CD8-positive, alpha-beta memory T cell (primary cell): ENCODE results near the gene ETFB. TPM values are rescaled to one million over a fixed set of nuclear protein-coding genes. Genes with fewer than 3 reads are reported as not detected.

ENCODE experiments used
- CTCF ChIA-PET: fragments of 350-600 bp; sonication (Branson Sonifier 250); formaldehyde crosslinking; loops from one replicate; lab custom pipeline; 2021; ENCODE audit warnings: antibody characterized with exemption; lab: Charles Lee
- POLR2A ChIA-PET: fragments of 350-600 bp; sonication (Branson Sonifier 250); formaldehyde crosslinking; loops from one replicate; lab custom pipeline; 2021; ENCODE audit warnings: antibody characterized with exemption; lab: Charles Lee
- DNase-seq, 5 donors: peaks; one replicate each; pipeline versions ENCODE4 v3.0.0 to v3.0.0-alpha.2; 2020 to 2022; ENCODE audit warnings: mixed read lengths in 1 of 5
- H3K27ac ChIP-seq: one replicate; pipeline ENCODE4 v1.7.0; 2013; ENCODE audit warnings: low read depth, mild to moderate bottlenecking, low read length, moderate library complexity
- H3K27me3 ChIP-seq: 2 replicates; pipeline ENCODE4 v1.7.0; 2013; ENCODE audit warnings: low read length, mild to moderate bottlenecking; ENCODE audit not compliant: insufficient read depth, poor library complexity, severe bottlenecking
- H3K36me3 ChIP-seq: 2 replicates; pipeline ENCODE4 v1.7.0; 2013; ENCODE audit warnings: mild to moderate bottlenecking, low read length, moderate library complexity; ENCODE audit not compliant: insufficient read depth
- H3K4me1 ChIP-seq: 2 replicates; pipeline ENCODE4 v1.7.0; 2013; ENCODE audit warnings: mild to moderate bottlenecking, low read length, moderate library complexity; ENCODE audit not compliant: insufficient read depth
- H3K4me3 ChIP-seq: 2 replicates; pipeline ENCODE4 v1.7.0; 2013; ENCODE audit warnings: mild to moderate bottlenecking, low read length
- H3K9me3 ChIP-seq: 2 replicates; pipeline ENCODE4 v1.7.0; 2013; ENCODE audit warnings: mild to moderate bottlenecking, low read length
- H3K27ac Mint-ChIP-seq, 8 donors: one replicate each; pipeline ENCODE4 v1.8.0; 2020 to 2021; ENCODE audit warnings: mixed read lengths in 8 of 8, mild to moderate bottlenecking in 6 of 8, inconsistent platforms in 3 of 8, moderate library complexity in 3 of 8
- H3K27me3 Mint-ChIP-seq, 2 donors: one replicate each; pipeline ENCODE4 v1.8.0; 2020 to 2021; ENCODE audit warnings: mixed read lengths in 2 of 2, mild to moderate bottlenecking in 1 of 2, moderate library complexity in 1 of 2
- H3K36me3 Mint-ChIP-seq, 3 donors: one replicate each; pipeline ENCODE4 v1.8.0; 2020 to 2021; ENCODE audit warnings: mixed read lengths in 3 of 3, inconsistent platforms in 1 of 3, mild to moderate bottlenecking in 1 of 3
- H3K4me1 Mint-ChIP-seq, 3 donors: one replicate each; pipeline ENCODE4 v1.8.0; 2020 to 2021; ENCODE audit warnings: mixed read lengths in 3 of 3, inconsistent platforms in 1 of 3, mild to moderate bottlenecking in 1 of 3
- H3K4me3 Mint-ChIP-seq, 7 donors: one replicate each; pipeline ENCODE4 v1.8.0; 2020 to 2021; ENCODE audit warnings: mixed read lengths in 7 of 7, mild to moderate bottlenecking in 6 of 7, moderate library complexity in 4 of 7, inconsistent platforms in 2 of 7
- H3K9me3 Mint-ChIP-seq, 5 donors: one replicate each; pipeline ENCODE4 v1.8.0; 2020 to 2022; ENCODE audit warnings: mixed read lengths in 5 of 5, mild to moderate bottlenecking in 3 of 5, moderate library complexity in 2 of 5, inconsistent platforms in 1 of 5
- polyA plus RNA-seq: library from polyadenylated mRNA; unstranded; fragments of 300-500 nt; fragmentation: Illumina TruSeq; gene quantifications from one replicate; pipeline ENCODE4 v1.2.3, GENCODE V29; 2021
- total RNA-seq, 2 experiments: library from RNA; stranded (reverse); gene quantifications; one replicate each; pipeline ENCODE4 v1.2.3, GENCODE V29; 2021

The ETFB gene
- total and polyA plus RNA-seq, 3 experiments from 2014 or later, result 80.0 to 124 (median 122) TPM

DNA sequence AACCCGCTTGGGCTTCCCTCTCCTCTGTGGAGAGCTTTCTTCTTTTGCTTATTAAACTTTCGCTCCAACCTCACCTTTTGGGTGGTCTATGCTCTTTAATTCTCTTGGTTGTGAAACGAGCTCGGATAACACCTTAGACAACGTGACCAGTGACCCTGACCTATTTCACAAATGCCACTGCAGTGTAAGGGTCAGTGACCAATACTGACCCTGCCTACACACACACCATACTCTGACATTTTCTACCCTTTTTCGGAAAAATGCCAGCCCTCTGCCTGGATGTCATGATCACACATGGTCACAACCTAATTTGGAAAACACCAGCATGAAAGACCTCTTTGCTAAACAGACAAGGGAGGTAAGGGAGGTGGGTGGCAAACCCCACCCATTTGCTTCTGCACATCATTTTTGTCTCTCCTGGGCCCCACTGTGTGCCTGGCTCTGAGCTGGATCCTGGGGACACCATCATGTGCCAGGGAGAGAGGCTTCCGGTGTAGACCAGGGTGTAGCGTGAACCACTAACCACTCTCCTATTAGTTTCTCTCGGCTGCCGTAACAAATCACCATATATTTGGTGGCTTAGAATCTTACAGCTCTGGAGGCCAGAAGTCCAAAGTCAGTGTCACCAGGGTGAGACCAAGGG, 9.9 kb downstream of the ETFB start:
- peaks cover 13% of the 10 kb centered on the region for H3K4me1 ChIP-seq
- Mint-ChIP-seq H3K9me3 (no peaks in the 10 kb centered on the region), H3K27me3 (peaks cover 0 to 1% of the 10 kb centered on the region in 2 donors), H3K4me3 (no peak overlapping the region), H3K4me1 (peaks cover 8 to 31% (median 21%) of the 10 kb centered on the region in 3 donors), H3K27ac (peak overlapping the region in 1 of 8 donors; percentile 35), H3K36me3 (peaks cover 3 to 23% (median 8%) of the 10 kb centered on the region in 3 donors)
- H3K36me3 ChIP-seq, result peaks cover 3% of the 10 kb centered on the region
- CTCF ChIA-PET, result no interaction called here
- no peak for DNase-seq
- no peak overlapping the region for H3K4me3 ChIP-seq
- H3K9me3 ChIP-seq, result no peaks in the 10 kb centered on the region
- POLR2A ChIA-PET, result no interaction called here
- H3K27me3 ChIP-seq, result no peaks in the 10 kb centered on the region
- no peak overlapping the region for H3K27ac ChIP-seq

DNA sequence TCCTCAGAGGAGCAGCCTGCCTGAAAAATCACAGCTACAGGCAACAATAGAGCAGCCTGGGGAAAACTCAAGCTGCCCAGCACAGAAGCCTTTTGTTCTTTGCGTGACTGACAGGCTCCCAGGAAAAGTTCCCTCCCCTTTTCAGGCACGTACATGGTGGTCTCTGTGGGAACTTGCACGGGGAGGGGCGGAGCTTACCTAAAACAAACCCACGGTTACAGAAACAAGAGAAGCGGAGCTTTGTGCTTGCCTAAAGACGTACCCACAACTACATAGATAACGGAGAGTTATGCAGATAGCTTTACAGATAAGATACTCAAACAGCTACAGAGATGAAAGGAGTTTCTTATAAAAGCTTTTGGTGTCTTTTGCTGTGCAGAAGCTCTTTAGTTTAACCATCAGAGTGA, 11.4 kb downstream of the ETFB start:
- POLR2A ChIA-PET, result no interaction called here
- no peak overlapping the region for H3K4me3 ChIP-seq
- Mint-ChIP-seq H3K27ac (peak overlapping the region in 6 of 8 donors; percentile 38 to 90 (median 66)), H3K4me3 (peak overlapping the region in 3 of 7 donors; percentile 15 to 64 (median 25)), H3K27me3 (peaks cover 0 to 1% of the 10 kb centered on the region in 2 donors), H3K4me1 (peaks cover 8 to 24% (median 21%) of the 10 kb centered on the region in 3 donors), H3K9me3 (no peaks in the 10 kb centered on the region), H3K36me3 (peaks cover 3 to 37% (median 8%) of the 10 kb centered on the region in 3 donors)
- H3K4me1 ChIP-seq, result peaks cover 13% of the 10 kb centered on the region
- H3K27me3 ChIP-seq, result no peaks in the 10 kb centered on the region
- H3K27ac ChIP-seq, result no peak overlapping the region
- CTCF ChIA-PET, result interaction anchor here (1.1 to 1.5 kb wide), 2 partner anchors 15 to 41 kb away, joined by 3 to 4 read pairs; no protein-coding TSS in a partner anchor
- no peaks in the 10 kb centered on the region for H3K9me3 ChIP-seq
- DNase-seq, result peak in 3 of 5 donors; percentile 13 to 75 (median 38)
- peaks cover 9% of the 10 kb centered on the region for H3K36me3 ChIP-seq

DNA sequence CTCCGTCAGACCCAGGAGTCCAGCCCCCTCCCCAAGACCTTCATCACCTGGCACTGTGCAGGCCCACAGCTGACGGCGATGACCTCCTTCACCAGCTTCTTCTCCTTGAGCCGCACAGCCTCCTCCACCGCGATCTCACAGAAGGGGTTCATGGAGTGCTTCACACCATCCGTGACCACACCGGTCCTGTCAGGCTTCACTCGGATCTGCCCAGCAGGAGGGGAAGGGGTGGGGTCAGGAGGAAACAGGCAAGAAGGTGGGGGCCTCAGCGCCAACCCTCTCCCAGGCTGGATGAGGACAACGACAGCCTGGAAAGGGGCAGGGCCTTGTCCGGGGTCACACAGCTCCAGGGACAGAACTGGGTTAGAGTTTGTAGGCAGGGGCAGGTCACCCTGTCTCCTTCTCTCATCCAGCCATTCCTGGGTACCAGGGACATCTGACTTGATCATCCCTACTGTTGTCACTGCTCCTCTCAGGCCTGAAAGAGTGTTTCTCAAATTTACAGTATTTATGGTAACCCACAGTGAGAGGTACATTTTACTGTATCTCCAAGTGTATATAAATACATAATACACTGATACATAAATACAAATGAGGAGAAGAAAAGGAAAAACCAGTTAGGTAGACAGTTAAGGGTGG, 12.0 kb downstream of the ETFB start:
- ChIA-PET CTCF (interaction anchor here (1.1 to 1.5 kb wide), 2 partner anchors 15 to 42 kb away, joined by 3 to 4 read pairs; no protein-coding TSS in a partner anchor), POLR2A (no interaction called here)
- peak overlapping the region in 4 of 8 donors; percentile 17 to 90 (median 44) for H3K27ac Mint-ChIP-seq
- H3K9me3 Mint-ChIP-seq, result no peaks in the 10 kb centered on the region
- Histone ChIP-seq H3K27ac (no peak overlapping the region), H3K4me3 (no peak overlapping the region), H3K4me1 (peaks cover 13% of the 10 kb centered on the region), H3K27me3 (no peaks in the 10 kb centered on the region), H3K36me3 (peaks cover 9% of the 10 kb centered on the region), H3K9me3 (no peaks in the 10 kb centered on the region)
- peaks cover 3 to 35% (median 8%) of the 10 kb centered on the region in 3 donors for H3K36me3 Mint-ChIP-seq
- H3K4me1 Mint-ChIP-seq, result peaks cover 8 to 21% (median 20%) of the 10 kb centered on the region in 3 donors
- H3K4me3 Mint-ChIP-seq, result no peak overlapping the region
- H3K27me3 Mint-ChIP-seq, result peaks cover 0 to 1% of the 10 kb centered on the region in 2 donors
- DNase-seq, result peak in 1 of 5 donors; percentile 30

DNA sequence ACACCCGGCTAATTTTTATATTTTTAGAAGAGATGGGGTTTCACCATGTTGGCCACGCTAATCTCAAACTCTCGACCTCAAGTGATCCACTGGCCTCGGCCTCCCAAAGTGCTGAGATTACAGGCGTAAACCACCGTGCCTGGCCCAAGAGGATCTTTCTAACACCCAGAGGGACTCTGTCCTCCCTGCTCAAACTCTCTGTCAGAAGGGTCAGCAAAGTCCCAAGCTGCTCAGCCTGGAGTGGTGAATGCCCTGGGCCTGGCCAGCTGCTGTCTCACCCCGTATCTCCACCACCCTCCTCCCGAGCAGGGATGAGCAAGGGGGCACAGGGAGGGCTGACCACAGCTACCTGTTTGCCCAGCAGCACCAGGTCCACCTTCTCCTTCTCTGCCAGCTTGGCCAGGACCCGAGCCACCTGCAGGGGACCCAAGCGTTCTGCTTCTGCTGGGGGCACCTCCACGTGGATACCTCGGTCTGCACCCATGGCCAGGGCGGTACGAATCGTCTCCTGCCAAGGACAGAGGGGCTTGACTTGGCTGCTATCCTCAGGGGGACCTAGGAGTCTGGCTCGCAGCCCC, 13.3 kb downstream of the ETFB start:
- Mint-ChIP-seq H3K27me3 (no peaks in the 10 kb centered on the region), H3K9me3 (no peaks in the 10 kb centered on the region), H3K4me3 (no peak overlapping the region), H3K27ac (peak overlapping the region in 2 of 8 donors; percentile 72 to 93), H3K4me1 (peaks cover 8 to 21% (median 20%) of the 10 kb centered on the region in 3 donors), H3K36me3 (peaks cover 3 to 42% (median 8%) of the 10 kb centered on the region in 3 donors)
- Histone ChIP-seq H3K27me3 (no peaks in the 10 kb centered on the region), H3K4me3 (no peak overlapping the region), H3K27ac (no peak overlapping the region), H3K9me3 (no peaks in the 10 kb centered on the region), H3K4me1 (peaks cover 13% of the 10 kb centered on the region), H3K36me3 (peaks cover 9% of the 10 kb centered on the region)
- ChIA-PET POLR2A (no interaction called here), CTCF (no interaction called here)
- DNase-seq, result peak in 1 of 5 donors; percentile 44

DNA sequence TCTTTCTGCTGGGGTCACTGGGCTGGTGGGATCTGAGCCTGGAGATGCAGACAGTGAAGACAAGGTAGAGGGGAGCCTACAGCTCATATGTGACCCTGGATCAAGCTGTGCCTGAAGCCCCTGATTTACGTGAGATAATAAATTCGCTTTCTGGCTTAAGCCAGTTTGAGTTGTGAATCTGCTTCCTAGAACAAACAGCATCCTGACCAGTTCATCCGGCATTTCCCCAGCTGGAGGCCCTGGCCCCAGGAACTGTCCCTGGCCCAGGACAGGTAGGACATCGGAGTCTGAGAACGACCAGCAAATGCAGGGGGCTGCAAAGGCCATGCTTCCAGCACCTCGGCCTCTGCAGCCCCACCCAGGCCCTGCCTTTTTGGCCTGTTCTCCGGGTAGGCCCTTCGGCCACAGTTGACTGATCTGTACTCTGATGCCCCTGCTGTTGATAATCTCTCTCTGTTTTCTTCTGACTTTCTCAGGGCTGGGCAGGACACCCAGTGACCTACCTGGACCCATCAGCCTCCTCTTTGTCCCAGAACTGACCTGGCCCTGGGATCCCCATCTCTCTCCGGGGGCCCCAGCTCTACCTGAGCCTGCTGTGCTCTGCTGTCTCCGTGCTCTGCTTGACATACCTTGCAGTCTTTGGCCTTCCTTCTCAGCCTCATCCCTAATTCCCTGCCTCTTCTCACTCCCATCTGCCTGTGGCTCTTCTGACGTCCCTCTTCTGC, 14.8 kb downstream of the ETFB start:
- H3K36me3 Mint-ChIP-seq, result peaks cover 6 to 56% (median 8%) of the 10 kb centered on the region in 3 donors
- Histone ChIP-seq H3K4me3 (no peak overlapping the region), H3K4me1 (peaks cover 13% of the 10 kb centered on the region), H3K9me3 (no peaks in the 10 kb centered on the region), H3K36me3 (peaks cover 9% of the 10 kb centered on the region), H3K27ac (peak overlapping the region; percentile 68), H3K27me3 (no peaks in the 10 kb centered on the region)
- peak overlapping the region in 3 of 8 donors; percentile 21 to 72 (median 23) for H3K27ac Mint-ChIP-seq
- peaks cover 8 to 18% (median 17%) of the 10 kb centered on the region in 3 donors for H3K4me1 Mint-ChIP-seq
- H3K27me3 Mint-ChIP-seq, result no peaks in the 10 kb centered on the region
- no peak overlapping the region for H3K4me3 Mint-ChIP-seq
- POLR2A ChIA-PET, result no interaction called here
- DNase-seq, result peak in 1 of 5 donors; percentile 33
- no peaks in the 10 kb centered on the region for H3K9me3 Mint-ChIP-seq
- CTCF ChIA-PET, result no interaction called here

DNA sequence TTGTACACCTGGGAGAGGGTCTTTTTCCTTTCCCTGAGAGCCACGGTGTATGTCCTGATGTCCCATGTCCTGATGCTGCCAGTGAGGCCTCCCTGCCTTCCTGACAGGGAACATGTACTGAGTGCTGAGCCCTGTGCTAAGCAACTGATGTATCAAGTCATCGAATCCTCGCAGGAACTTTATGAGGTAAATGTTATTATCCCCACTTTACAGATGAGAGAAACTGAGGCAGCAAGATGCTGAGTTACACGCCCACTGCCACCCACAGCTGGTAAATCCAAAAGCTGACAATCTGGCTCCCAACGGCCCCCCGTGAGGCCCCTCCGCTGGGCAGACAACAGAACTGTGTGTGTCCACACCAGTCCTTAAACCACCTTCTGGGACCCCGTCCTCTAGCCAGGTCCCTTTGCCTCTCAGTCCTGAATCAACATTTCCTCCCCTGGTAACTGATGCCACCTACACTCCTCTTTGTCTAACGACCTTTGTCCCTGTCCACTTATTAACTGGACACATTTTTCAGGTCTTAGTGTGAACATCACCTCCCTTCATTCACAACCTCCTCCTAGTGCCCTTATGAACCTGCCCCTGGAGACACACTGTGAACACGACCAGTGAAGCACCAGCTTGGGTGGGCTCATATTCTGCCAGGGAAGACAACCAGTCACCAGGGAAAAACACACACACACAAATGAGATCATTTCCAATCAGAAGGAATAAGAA, 18.8 kb downstream of the ETFB start:
- H3K4me3 ChIP-seq, result no peak overlapping the region
- H3K27me3 Mint-ChIP-seq, result no peaks in the 10 kb centered on the region

DNA sequence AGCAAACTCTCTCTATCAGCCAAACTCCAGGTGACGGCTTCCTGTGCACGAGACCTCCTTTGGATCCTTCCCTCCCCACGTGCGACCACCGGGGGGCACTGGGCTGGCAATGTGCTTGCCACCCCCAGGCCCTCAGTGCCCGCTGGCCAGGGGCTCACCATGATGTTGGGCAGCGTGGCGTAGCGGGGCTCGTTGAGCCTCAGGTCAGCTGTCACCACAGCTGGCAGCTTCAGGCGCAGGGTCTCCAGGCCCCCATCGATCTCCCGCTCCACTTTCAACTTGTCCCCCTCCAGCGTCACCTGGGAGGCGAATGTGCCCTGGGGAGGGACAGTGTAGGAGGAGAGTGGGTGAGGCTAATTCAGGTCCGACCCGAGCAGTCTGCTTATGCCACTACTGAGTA, 19.4 kb downstream of the ETFB start:
- Mint-ChIP-seq H3K4me1 (peaks cover 0 to 5% (median 3%) of the 10 kb centered on the region in 3 donors), H3K4me3 (no peak overlapping the region), H3K27ac (peak overlapping the region in 1 of 8 donors; percentile 24), H3K36me3 (peaks cover 2 to 56% (median 6%) of the 10 kb centered on the region in 3 donors), H3K9me3 (no peaks in the 10 kb centered on the region), H3K27me3 (no peaks in the 10 kb centered on the region)
- Histone ChIP-seq H3K4me1 (no peaks in the 10 kb centered on the region), H3K4me3 (no peak overlapping the region), H3K9me3 (no peaks in the 10 kb centered on the region), H3K27me3 (no peaks in the 10 kb centered on the region), H3K36me3 (peaks cover 18% of the 10 kb centered on the region), H3K27ac (no peak overlapping the region)
- CTCF ChIA-PET, result interaction anchor here (1.4 kb wide), 1 partner anchor 51 kb away, joined by 3 read pairs; no protein-coding TSS in a partner anchor
- peak in 1 of 5 donors; percentile 36 for DNase-seq
- POLR2A ChIA-PET, result no interaction called here

More for the DNA sequence above, 18.8 kb downstream of the ETFB start:
- Mint-ChIP-seq H3K36me3 (peaks cover 8 to 63% (median 9%) of the 10 kb centered on the region in 3 donors), H3K27ac (peak overlapping the region in 3 of 8 donors; percentile 24 to 55 (median 36)), H3K4me1 (peaks cover 0 to 4% (median 3%) of the 10 kb centered on the region in 3 donors), H3K4me3 (no peak overlapping the region), H3K9me3 (no peaks in the 10 kb centered on the region)
- DNase-seq, result peak in 1 of 5 donors; percentile 2
- Histone ChIP-seq H3K4me1 (no peaks in the 10 kb centered on the region), H3K27ac (no peak overlapping the region), H3K9me3 (no peaks in the 10 kb centered on the region), H3K36me3 (peaks cover 18% of the 10 kb centered on the region), H3K27me3 (no peaks in the 10 kb centered on the region)
- POLR2A ChIA-PET, result no interaction called here
- CTCF ChIA-PET, result interaction anchor here (1.4 kb wide), 1 partner anchor 51 kb away, joined by 3 read pairs; no protein-coding TSS in a partner anchor
